ACC112 (cell line): ENCODE data around the gene SNCA.
A peak's percentile ranks its signal among the peaks of the same experiment; 100 is the strongest.

Source experiments
- H2AFZ ChIP-seq: fragments of 200-600 bp; sonication (generic); one replicate; pipeline ENCODE4 v1.6.0; 2017; ENCODE audit warnings: antibody characterized with exemption, low read length; ENCODE audit not compliant: unreplicated experiment
- H3K27ac ChIP-seq: fragments of 200-600 bp; sonication (generic); 2 replicates; pipeline ENCODE4 v1.5.1; 2014; ENCODE audit warnings: low read depth, mild to moderate bottlenecking, antibody characterized with exemption, low read length, moderate library complexity
- H3K27me3 ChIP-seq: fragments of 200-600 bp; sonication (generic); 2 replicates; pipeline ENCODE4 v1.6.1; 2014; ENCODE audit warnings: mild to moderate bottlenecking, antibody characterized with exemption, low read length, moderate library complexity, mixed read lengths; ENCODE audit not compliant: insufficient read depth
- H3K36me3 ChIP-seq: fragments of 200-600 bp; sonication (generic); 2 replicates; pipeline ENCODE4 v1.6.1; 2016; ENCODE audit warnings: mild to moderate bottlenecking, antibody characterized with exemption, low read length, moderate library complexity, mixed read lengths; ENCODE audit not compliant: insufficient read depth
- H3K4me1 ChIP-seq: fragments of 200-600 bp; sonication (generic); one replicate; pipeline ENCODE4 v1.6.1; 2016; ENCODE audit warnings: low read length, mixed read lengths; ENCODE audit not compliant: insufficient read depth, unreplicated experiment, control insufficient read depth
- H3K4me3 ChIP-seq: fragments of 200-600 bp; sonication (generic); 2 replicates; pipeline ENCODE4 v1.5.1; 2014; ENCODE audit warnings: mild to moderate bottlenecking, low read depth, low read length
- H3K79me2 ChIP-seq: fragments of 200-600 bp; sonication (generic); one replicate; pipeline ENCODE4 v1.6.0; 2016; ENCODE audit warnings: low read length; ENCODE audit not compliant: control insufficient read depth, unreplicated experiment, insufficient read depth

The SNCA gene

GRCh38 chr4:89755220-89755619 lies 81.7 kb downstream of the SNCA start:
- H2AFZ ChIP-seq, result no peak overlapping the region
- peaks cover 14% of the 10 kb centered on the region for H3K4me1 ChIP-seq
- no peaks in the 10 kb centered on the region for H3K27me3 ChIP-seq
- no peak overlapping the region for H3K27ac ChIP-seq
- H3K79me2 ChIP-seq, result no peaks in the 10 kb centered on the region
- H3K36me3 ChIP-seq, result no peaks in the 10 kb centered on the region
- no peak overlapping the region for H3K4me3 ChIP-seq

GRCh38 chr4:89754531-89754930 lies 82.4 kb downstream of the SNCA start:
- Histone ChIP-seq H3K36me3 (no peaks in the 10 kb centered on the region), H3K4me1 (peaks cover 14% of the 10 kb centered on the region), H3K27ac (peak overlapping the region; percentile 69), H3K4me3 (no peak overlapping the region), H3K79me2 (no peaks in the 10 kb centered on the region), H3K27me3 (no peaks in the 10 kb centered on the region), H2AFZ (no peak overlapping the region)

GRCh38 chr4:89753601-89754066 lies 83.3 kb downstream of the SNCA start:
- peak overlapping the region; percentile 88 for H3K27ac ChIP-seq
- no peaks in the 10 kb centered on the region for H3K27me3 ChIP-seq
- peak overlapping the region; percentile 5; the same call in 1 of the 2 replicates for H3K4me3 ChIP-seq
- no peaks in the 10 kb centered on the region for H3K36me3 ChIP-seq
- no peak overlapping the region for H2AFZ ChIP-seq
- H3K79me2 ChIP-seq, result no peaks in the 10 kb centered on the region
- H3K4me1 ChIP-seq, result peaks cover 14% of the 10 kb centered on the region

- Histone ChIP-seq H3K27ac (peak overlapping the region; percentile 88), H3K4me1 (peaks cover 14% of the 10 kb centered on the region), H2AFZ (peak overlapping the region; percentile 7), H3K27me3 (no peaks in the 10 kb centered on the region), H3K79me2 (no peaks in the 10 kb centered on the region), H3K36me3 (no peaks in the 10 kb centered on the region), H3K4me3 (peak overlapping the region; percentile 5; the same call in 1 of the 2 replicates)
Observed at GRCh38 chr4:89752932-89753598, 83.9 kb downstream of the SNCA start.

GRCh38 chr4:89751416-89751815 lies 85.5 kb downstream of the SNCA start:
- no peak overlapping the region for H3K4me3 ChIP-seq
- H3K27ac ChIP-seq, result no peak overlapping the region
- no peaks in the 10 kb centered on the region for H3K36me3 ChIP-seq
- H3K27me3 ChIP-seq, result no peaks in the 10 kb centered on the region
- H3K4me1 ChIP-seq, result peaks cover 14% of the 10 kb centered on the region
- H3K79me2 ChIP-seq, result no peaks in the 10 kb centered on the region
- H2AFZ ChIP-seq, result no peak overlapping the region

GRCh38 chr4:89746377-89746776 lies 90.6 kb downstream of the SNCA start:
- Histone ChIP-seq H2AFZ (no peak overlapping the region), H3K79me2 (no peaks in the 10 kb centered on the region), H3K4me3 (no peak overlapping the region), H3K36me3 (no peaks in the 10 kb centered on the region), H3K4me1 (no peaks in the 10 kb centered on the region), H3K27ac (no peak overlapping the region), H3K27me3 (no peaks in the 10 kb centered on the region)

- H3K79me2 ChIP-seq, result no peaks in the 10 kb centered on the region
- no peaks in the 10 kb centered on the region for H3K36me3 ChIP-seq
- H3K27ac ChIP-seq, result no peak overlapping the region
- H3K4me1 ChIP-seq, result no peaks in the 10 kb centered on the region
- no peak overlapping the region for H3K4me3 ChIP-seq
- H2AFZ ChIP-seq, result no peak overlapping the region
- H3K27me3 ChIP-seq, result no peaks in the 10 kb centered on the region
Observed at GRCh38 chr4:89745708-89746107, 91.3 kb downstream of the SNCA start.

- H3K4me3 ChIP-seq, result no peak overlapping the region
- H2AFZ ChIP-seq, result no peak overlapping the region
- H3K36me3 ChIP-seq, result no peaks in the 10 kb centered on the region
- H3K27ac ChIP-seq, result no peak overlapping the region
- H3K79me2 ChIP-seq, result no peaks in the 10 kb centered on the region
- no peaks in the 10 kb centered on the region for H3K27me3 ChIP-seq
- no peaks in the 10 kb centered on the region for H3K4me1 ChIP-seq
Observed at GRCh38 chr4:89744914-89745313, 92.0 kb downstream of the SNCA start.

- H3K36me3 ChIP-seq, result no peaks in the 10 kb centered on the region
- no peaks in the 10 kb centered on the region for H3K4me1 ChIP-seq
- no peaks in the 10 kb centered on the region for H3K27me3 ChIP-seq
- H3K79me2 ChIP-seq, result no peaks in the 10 kb centered on the region
- H2AFZ ChIP-seq, result no peak overlapping the region
- H3K4me3 ChIP-seq, result no peak overlapping the region
- H3K27ac ChIP-seq, result no peak overlapping the region
Observed at GRCh38 chr4:89741768-89742167, 95.2 kb downstream of the SNCA start.

- Histone ChIP-seq H3K4me1 (no peaks in the 10 kb centered on the region), H3K27ac (no peak overlapping the region), H2AFZ (no peak overlapping the region), H3K27me3 (no peaks in the 10 kb centered on the region), H3K79me2 (no peaks in the 10 kb centered on the region), H3K36me3 (no peaks in the 10 kb centered on the region), H3K4me3 (no peak overlapping the region)
Observed at GRCh38 chr4:89739311-89739988, 97.5 kb downstream of the SNCA start.

GRCh38 chr4:89737888-89738287 lies 99.1 kb downstream of the SNCA start:
- H3K4me3 ChIP-seq, result no peak overlapping the region
- no peak overlapping the region for H3K27ac ChIP-seq
- no peaks in the 10 kb centered on the region for H3K27me3 ChIP-seq
- H3K4me1 ChIP-seq, result no peaks in the 10 kb centered on the region
- no peaks in the 10 kb centered on the region for H3K79me2 ChIP-seq
- no peak overlapping the region for H2AFZ ChIP-seq
- H3K36me3 ChIP-seq, result no peaks in the 10 kb centered on the region
